CD14-positive monocyte (primary cell): ENCODE measurements around the gene STARD13. TPM values are rescaled to one million over a fixed set of nuclear protein-coding genes. Genes with fewer than 3 reads are reported as not detected.

Experiments
- DNase-seq, 3 donors: peaks; one replicate each; pipeline ENCODE4 v3.0.0-alpha.2; 2011 to 2022
- H2AFZ ChIP-seq: 2 replicates; pipeline ENCODE4 v1.6.0; 2012; ENCODE audit warnings: mild to moderate bottlenecking, low read depth, low read length, inconsistent platforms; ENCODE audit not compliant: insufficient read depth, poor library complexity, severe bottlenecking
- H3K27ac ChIP-seq, 2 donors: 1 replicate in 1 of 2; 2 replicates in 1 of 2; pipeline ENCODE4 v1.5.1; 2012 to 2013; ENCODE audit warnings: low read length in 2 of 2, control low read depth in 1 of 2, inconsistent platforms in 1 of 2, low read depth in 1 of 2, mild to moderate bottlenecking in 1 of 2
- H3K27me3 ChIP-seq, 2 donors: one replicate each; pipeline versions ENCODE4 v1.6.0 to v1.6.1; 2011 to 2013; ENCODE audit warnings: low read length in 2 of 2; ENCODE audit not compliant: control insufficient read depth in 2 of 2, insufficient read depth in 2 of 2
- H3K36me3 ChIP-seq, 2 donors: replicated peaks in 1 of 2; 1 replicate in 1 of 2; 2 replicates in 1 of 2; pipeline versions ENCODE4 v1.5.1 to v1.6.1; 2012 to 2013; ENCODE audit warnings: low read length in 2 of 2, control low read depth in 1 of 2, inconsistent platforms in 1 of 2, mild to moderate bottlenecking in 1 of 2; ENCODE audit not compliant: insufficient read depth in 2 of 2, control insufficient read depth in 1 of 2
- H3K4me1 ChIP-seq, 2 donors: 1 replicate in 1 of 2; 2 replicates in 1 of 2; pipeline versions ENCODE4 v1.5.1 to v1.6.1; 2012 to 2013; ENCODE audit warnings: low read length in 2 of 2, control low read depth in 1 of 2, inconsistent platforms in 1 of 2, mild to moderate bottlenecking in 1 of 2, moderate library complexity in 1 of 2; ENCODE audit not compliant: insufficient read depth in 2 of 2, control insufficient read depth in 1 of 2
- H3K4me2 ChIP-seq: replicated peaks from 2 replicates; pipeline ENCODE3; 2012; ENCODE audit warnings: low read length, moderate library complexity, mild to moderate bottlenecking; ENCODE audit not compliant: poor library complexity, severe bottlenecking; ENCODE audit errors: extremely low read depth
- H3K4me3 ChIP-seq, 3 experiments: fragments of 200-600 bp in 1 of 3; sonication (generic) in 1 of 3; replicated peaks in 1 of 3; 1 replicate in 2 of 3; 2 replicates in 1 of 3; pipeline ENCODE4 v1.5.1; 2011 to 2013; ENCODE audit warnings: low read length in 3 of 3, mild to moderate bottlenecking in 3 of 3, control low read depth in 2 of 3, low read depth in 2 of 3, inconsistent platforms in 1 of 3, moderate library complexity in 1 of 3
- H3K79me2 ChIP-seq: 2 replicates; pipeline ENCODE4 v1.6.0; 2012; ENCODE audit warnings: mild to moderate bottlenecking, control low read depth, inconsistent platforms, low read length, moderate library complexity; ENCODE audit not compliant: insufficient read depth
- H3K9ac ChIP-seq: 2 replicates; pipeline ENCODE4 v1.6.0; 2017; ENCODE audit warnings: low read length, mild to moderate bottlenecking; ENCODE audit not compliant: insufficient read depth, poor library complexity, severe bottlenecking
- H3K9me3 ChIP-seq, 2 donors: replicated peaks in 1 of 2; 1 replicate in 1 of 2; 2 replicates in 1 of 2; pipeline versions ENCODE4 v1.5.1 to v1.6.1; 2012 to 2013; ENCODE audit warnings: low read length in 2 of 2, control low read depth in 1 of 2; ENCODE audit not compliant: control insufficient read depth in 1 of 2, insufficient read depth in 1 of 2
- H4K20me1 ChIP-seq: 2 replicates; pipeline ENCODE4 v1.6.0; 2012; ENCODE audit warnings: mild to moderate bottlenecking, low read length, control low read depth, moderate library complexity; ENCODE audit not compliant: insufficient read depth
- H3K27ac Mint-ChIP-seq, 7 donors: one replicate each; pipeline ENCODE4 v1.8.0; 2020; ENCODE audit warnings: mild to moderate bottlenecking in 7 of 7, mixed read lengths in 7 of 7, moderate library complexity in 6 of 7, inconsistent platforms in 2 of 7
- H3K27me3 Mint-ChIP-seq, 3 donors: one replicate each; pipeline ENCODE4 v1.8.0; 2021 to 2022; ENCODE audit warnings: low read depth in 3 of 3, mild to moderate bottlenecking in 3 of 3, mixed read lengths in 3 of 3, moderate library complexity in 3 of 3, inconsistent platforms in 1 of 3
- H3K36me3 Mint-ChIP-seq, 2 donors: one replicate each; pipeline ENCODE4 v1.8.0; 2020; ENCODE audit warnings: mixed read lengths in 2 of 2, inconsistent platforms in 1 of 2, mild to moderate bottlenecking in 1 of 2
- H3K4me1 Mint-ChIP-seq: one replicate; pipeline ENCODE4 v1.8.0; 2020; ENCODE audit warnings: mild to moderate bottlenecking, mixed read lengths
- H3K4me3 Mint-ChIP-seq, 2 donors: one replicate each; pipeline ENCODE4 v1.8.0; 2020; ENCODE audit warnings: mild to moderate bottlenecking in 2 of 2, mixed read lengths in 2 of 2, moderate library complexity in 1 of 2
- H3K9me3 Mint-ChIP-seq, 7 donors: one replicate each; pipeline ENCODE4 v1.8.0; 2020 to 2022; ENCODE audit warnings: mixed read lengths in 7 of 7, mild to moderate bottlenecking in 6 of 7, moderate library complexity in 6 of 7, inconsistent platforms in 2 of 7
- CTCF ChIP-seq: fragments of 200-600 bp; IDR thresholded peaks from one replicate; pipeline ENCODE4 v1.8.0; 2022; ENCODE audit warnings: antibody characterized with exemption, mild to moderate bottlenecking
- WGBS: methylation state at CpG from one replicate; pipeline ENCODE4 v1.1.5; 2013; ENCODE audit warnings: missing lambda C conversion rate; ENCODE audit not compliant: insufficient coverage; 5-methylcytosine and 5-hydroxymethylcytosine counted together
- intact Hi-C, 2 donors: fragments of 100-400 bp; cut with micrococcal nuclease; formaldehyde crosslinking; loops; one replicate each; pipeline versions ENCODE4 v1.15.0 to v1.15.1; 2023
- polyA plus RNA-seq, 3 donors: library from polyadenylated mRNA; depleted of rRNA in 1 of 3; unstranded in 2 of 3; stranded (reverse) in 1 of 3; fragments of 300-500 nt in 2 of 3; fragments of >200 nt in 1 of 3; fragmentation: Illumina TruSeq in 2 of 3; gene quantifications; 1 replicate in 2 of 3; 2 replicates in 1 of 3; pipeline ENCODE4 v1.2.3, GENCODE V29; 2012 to 2021

STARD13 gene
- polyA plus RNA-seq, 3 donors, result 0.37 to 0.69 (median 0.60) TPM

GRCh38 chr13:33090755-33091414 is 194.7 kb downstream of the STARD13 start:
- 100% methylated on average over 1 of the region's 4 CpGs for WGBS
- Histone ChIP-seq H3K4me2 (no peak overlapping the region), H3K36me3 (no peaks in the 10 kb centered on the region), H3K27me3 (no peaks in the 10 kb centered on the region), H3K27ac (no peak overlapping the region), H3K9ac (no peak overlapping the region), H3K9me3 (no peaks in the 10 kb centered on the region), H3K79me2 (no peaks in the 10 kb centered on the region), H3K4me3 (no peak overlapping the region), H2AFZ (no peak overlapping the region), H4K20me1 (no peaks in the 10 kb centered on the region), H3K4me1 (no peaks in the 10 kb centered on the region)
- H3K36me3 Mint-ChIP-seq, result no peaks in the 10 kb centered on the region
- peaks cover 7 to 19% (median 12%) of the 10 kb centered on the region in 7 donors for H3K9me3 Mint-ChIP-seq
- intact Hi-C loops, result no loop called here
- TF ChIP-seq CTCF, result no peak
- no peaks in the 10 kb centered on the region for H3K4me1 Mint-ChIP-seq
- no peak overlapping the region for H3K4me3 Mint-ChIP-seq
- DNase-seq, result no peak
- peaks cover 0 to 4% (median 3%) of the 10 kb centered on the region in 3 donors for H3K27me3 Mint-ChIP-seq
- no peak overlapping the region for H3K27ac Mint-ChIP-seq

- H3K27me3 Mint-ChIP-seq, result peaks cover 0 to 2% (median 2%) of the 10 kb centered on the region in 3 donors
- Histone ChIP-seq H3K79me2 (no peaks in the 10 kb centered on the region), H3K4me2 (no peak overlapping the region), H3K4me1 (no peaks in the 10 kb centered on the region), H2AFZ (no peak overlapping the region), H3K9ac (no peak overlapping the region), H4K20me1 (no peaks in the 10 kb centered on the region), H3K4me3 (no peak overlapping the region), H3K27me3 (no peaks in the 10 kb centered on the region), H3K27ac (no peak overlapping the region), H3K9me3 (no peaks in the 10 kb centered on the region), H3K36me3 (no peaks in the 10 kb centered on the region)
- peaks cover 4 to 18% (median 11%) of the 10 kb centered on the region in 7 donors for H3K9me3 Mint-ChIP-seq
- intact Hi-C loops, result no loop called here
- WGBS, result no CpG with 5 or more reads among the region's 3 CpGs
- H3K27ac Mint-ChIP-seq, result no peak overlapping the region
- H3K4me3 Mint-ChIP-seq, result no peak overlapping the region
- no peak for TF ChIP-seq CTCF
- no peaks in the 10 kb centered on the region for H3K36me3 Mint-ChIP-seq
- DNase-seq, result no peak
- H3K4me1 Mint-ChIP-seq, result no peaks in the 10 kb centered on the region
Observed at GRCh38 chr13:33089311-33089710, 196.2 kb downstream of the STARD13 start.
